Stimulated activated CD4-positive, alpha-beta T cell treated with anti-CD3 and anti-CD28 coated beads, Interleukin-15, amount 100 ng/mL, for 1 hour (primary cell): Measurements from ENCODE around the gene MCM5.
"Not testable (repeated sequence)": the region's sequence is repeated elsewhere in the genome, so short reads cannot be mapped to it uniquely, and the experiment has no call there.

Experiments
- DNase-seq, 2 donors: peaks; one replicate each; pipeline ENCODE4 v3.0.0-alpha.2; 2020; ENCODE audit warnings: low read depth in 1 of 2, low spot score in 1 of 2

Gene MCM5

DNA sequence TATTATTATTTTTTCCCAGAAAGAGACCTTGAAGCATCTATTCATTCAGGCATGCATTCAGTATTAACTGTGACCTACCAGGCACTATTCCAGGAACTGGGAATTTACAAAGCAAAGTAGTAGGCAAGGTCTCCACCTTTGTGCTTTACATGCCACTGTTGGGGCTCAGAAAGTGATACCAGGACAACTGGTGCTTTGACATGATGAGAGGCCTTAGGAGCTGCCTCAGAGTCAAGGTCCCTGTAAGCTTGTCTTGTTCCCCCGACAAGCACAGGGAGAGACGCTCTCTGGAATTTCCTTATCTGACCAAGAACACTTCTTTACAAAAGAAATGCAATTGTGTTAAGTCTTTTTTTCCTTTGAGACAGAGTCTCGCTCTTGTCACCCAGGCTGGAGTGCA is 21.3 kb upstream of the MCM5 start:
- no peak for DNase-seq

DNA sequence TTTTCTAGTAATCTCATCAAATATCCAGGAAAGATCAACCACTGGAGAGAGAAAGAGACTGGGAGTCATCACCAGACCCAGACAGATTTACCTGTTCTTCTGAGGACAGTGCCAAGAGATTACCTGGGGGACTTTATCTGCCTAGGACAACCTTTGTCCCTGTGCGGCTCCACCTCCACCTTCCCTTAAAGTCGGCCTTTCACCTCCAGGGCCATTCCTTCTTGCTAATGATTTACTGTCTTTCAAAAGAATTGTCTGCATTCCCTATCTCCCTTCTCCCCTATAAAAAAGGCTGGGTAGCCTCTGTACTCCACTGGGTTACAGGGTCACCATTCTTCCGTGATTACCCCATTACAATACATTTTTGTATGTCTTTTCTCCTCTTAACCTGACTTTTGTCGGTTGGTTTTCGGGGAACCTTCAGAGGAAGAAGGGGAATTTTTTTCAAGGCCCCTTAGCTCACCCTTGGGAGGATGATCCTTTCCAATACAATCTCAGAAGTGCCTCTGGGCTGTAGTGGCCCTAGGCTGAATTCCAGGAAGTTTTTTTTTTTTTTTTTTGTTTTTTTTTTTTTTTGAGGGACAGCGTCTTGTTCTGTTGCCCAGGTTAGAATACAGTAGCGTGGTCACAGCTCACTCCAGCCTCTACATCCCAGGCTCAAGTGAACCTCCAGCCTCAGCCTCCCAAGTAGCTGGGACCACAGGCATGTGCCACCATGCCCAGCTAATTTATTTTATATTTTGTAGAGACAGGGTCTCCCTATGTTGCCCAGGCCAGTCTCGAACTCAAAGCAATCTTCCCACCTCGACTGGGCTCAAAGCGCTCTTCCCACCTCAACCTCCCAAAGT is 20.6 kb upstream of the MCM5 start:
- no peak for DNase-seq

GRCh38 chr22:35380013-35380412 is 19.9 kb upstream of the MCM5 start:
- no peak for DNase-seq

DNA sequence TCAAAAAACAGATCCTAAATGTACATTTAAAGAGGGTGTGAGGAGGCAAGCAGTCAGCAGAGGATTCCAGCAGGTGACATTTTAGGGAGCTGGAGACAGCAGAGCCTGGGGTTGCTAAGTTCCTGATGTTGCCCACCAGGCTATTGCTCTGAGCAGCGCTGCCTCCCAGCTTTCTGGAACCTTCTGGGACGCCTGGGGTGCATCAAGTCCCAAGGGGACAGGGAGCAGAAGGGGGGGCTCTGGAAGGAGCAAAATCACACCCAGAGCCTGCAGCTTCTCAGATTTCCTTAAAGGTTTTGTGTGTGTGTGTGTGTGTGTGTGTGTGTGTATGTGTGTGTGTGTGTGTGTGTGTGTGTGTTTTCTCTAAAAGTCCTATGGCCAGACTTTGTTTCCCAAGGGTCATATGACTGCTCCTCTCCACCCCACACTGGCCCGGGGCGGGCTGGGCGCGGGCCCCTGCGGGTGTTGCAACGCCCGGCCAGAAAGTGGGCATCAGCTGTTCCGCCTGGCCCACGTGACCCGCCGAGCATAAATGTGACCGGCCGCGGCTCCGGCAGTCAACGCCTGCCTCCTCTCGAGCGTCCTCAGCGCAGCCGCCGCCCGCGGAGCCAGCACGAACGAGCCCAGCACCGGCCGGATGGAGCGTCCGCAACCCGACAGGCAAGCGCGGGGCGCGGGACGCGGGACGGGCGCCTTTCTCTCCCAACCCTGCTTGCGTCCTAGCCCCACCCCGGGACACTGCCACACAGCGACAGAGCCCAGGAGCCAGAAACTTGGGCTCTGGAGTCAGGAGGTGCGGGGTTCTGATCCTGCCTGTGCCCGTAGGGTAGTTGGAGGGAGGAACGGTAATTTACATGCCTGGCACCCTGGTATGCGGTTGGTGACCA is 19.2 kb upstream of the MCM5 start, which contains the start of gene HMOX1:
TSS of gene HMOX1 (plus strand) at position 560 of the 887 bp plus-strand sequence. CDS start at position 638, 78 bp downstream.
- peak in 1 of 2 donors; percentile 20 for DNase-seq

DNA sequence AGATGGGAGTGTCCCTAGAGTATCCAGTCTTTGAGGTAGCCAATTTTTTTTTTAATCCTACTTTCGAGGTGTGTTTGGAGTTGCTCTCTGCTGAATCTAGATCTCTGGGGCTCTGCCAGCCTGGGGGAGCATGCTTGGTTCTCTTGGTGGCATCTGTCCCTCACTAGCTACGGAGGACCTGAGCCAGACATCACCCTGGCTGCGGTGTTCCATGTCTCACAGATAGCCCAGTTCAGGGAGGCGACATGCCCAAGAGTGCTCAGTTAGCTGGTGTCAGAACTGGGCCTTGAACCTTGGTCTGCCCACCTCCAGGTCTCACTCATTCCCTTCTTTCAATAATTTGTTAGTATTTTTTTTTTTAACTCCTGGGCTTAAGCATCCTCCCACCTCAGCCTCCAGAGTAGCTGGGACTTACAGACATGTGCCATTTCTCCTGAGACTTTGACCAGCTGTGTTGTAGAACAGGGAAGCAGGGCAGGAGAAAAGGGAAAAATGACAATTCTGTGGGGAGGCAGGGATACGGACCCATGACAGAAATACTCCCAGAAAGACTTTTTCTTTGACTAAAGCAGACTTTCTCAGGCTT is 18.4 kb upstream of the MCM5 start:
- no peak for DNase-seq

- no peak for DNase-seq
Measured at GRCh38 chr22:35383679-35384071, 16.3 kb upstream of the MCM5 start.

GRCh38 chr22:35384527-35384926 is 15.4 kb upstream of the MCM5 start:
- DNase-seq: no peak

GRCh38 chr22:35384975-35385588 is 14.9 kb upstream of the MCM5 start:
- no peak for DNase-seq

DNA sequence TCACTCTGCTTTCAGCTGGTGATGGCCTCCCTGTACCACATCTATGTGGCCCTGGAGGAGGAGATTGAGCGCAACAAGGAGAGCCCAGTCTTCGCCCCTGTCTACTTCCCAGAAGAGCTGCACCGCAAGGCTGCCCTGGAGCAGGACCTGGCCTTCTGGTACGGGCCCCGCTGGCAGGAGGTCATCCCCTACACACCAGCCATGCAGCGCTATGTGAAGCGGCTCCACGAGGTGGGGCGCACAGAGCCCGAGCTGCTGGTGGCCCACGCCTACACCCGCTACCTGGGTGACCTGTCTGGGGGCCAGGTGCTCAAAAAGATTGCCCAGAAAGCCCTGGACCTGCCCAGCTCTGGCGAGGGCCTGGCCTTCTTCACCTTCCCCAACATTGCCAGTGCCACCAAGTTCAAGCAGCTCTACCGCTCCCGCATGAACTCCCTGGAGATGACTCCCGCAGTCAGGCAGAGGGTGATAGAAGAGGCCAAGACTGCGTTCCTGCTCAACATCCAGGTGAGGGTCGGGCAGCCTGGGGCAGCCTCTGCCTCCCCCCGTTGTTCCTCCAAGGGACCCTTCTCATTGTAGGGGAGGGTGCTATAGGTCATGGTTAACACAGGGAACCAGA is 13.2 kb upstream of the MCM5 start:
- no peak for DNase-seq

DNA sequence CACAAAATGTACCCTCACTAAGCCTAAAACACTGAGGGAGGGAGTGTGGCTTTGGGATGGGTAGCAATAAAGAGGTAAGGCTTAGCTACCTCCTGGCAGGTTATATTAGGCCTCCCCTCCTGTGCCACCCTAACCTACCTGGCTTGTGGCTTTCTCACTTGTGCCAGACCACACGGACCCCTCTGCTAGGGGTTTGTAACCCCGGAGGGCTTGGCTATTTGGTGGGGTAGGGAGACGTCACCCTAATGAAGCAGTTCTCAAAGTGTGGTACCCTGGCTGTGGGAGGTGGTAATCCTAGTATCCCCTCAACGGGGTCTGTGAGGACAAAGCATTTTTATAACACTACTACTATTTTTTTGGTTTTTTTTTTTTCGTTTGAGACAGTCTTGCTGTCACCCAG is 9.0 kb upstream of the MCM5 start:
- no peak for DNase-seq

DNA sequence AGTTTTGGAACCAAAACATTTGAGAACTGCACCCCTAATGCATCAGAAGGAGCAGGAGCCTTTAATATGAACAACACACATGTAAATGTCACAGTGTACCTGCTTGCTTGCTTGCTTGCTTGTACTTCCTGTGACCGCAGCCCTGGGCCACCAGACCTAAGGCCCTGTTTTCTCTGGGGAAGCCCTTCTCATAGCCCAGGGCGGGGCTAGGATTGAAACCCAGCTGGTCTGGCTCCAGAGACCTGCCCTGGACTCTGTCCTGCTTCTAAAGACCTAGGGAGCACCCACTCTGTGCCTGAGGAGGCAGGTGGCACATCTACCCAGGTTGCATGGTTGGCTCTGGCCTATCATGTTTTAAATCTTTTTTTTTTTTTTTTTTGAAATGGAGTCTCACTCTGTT is 7.6 kb upstream of the MCM5 start:
- no peak for DNase-seq

GRCh38 chr22:35393116-35394010 is 6.6 kb upstream of the MCM5 start:
- DNase-seq: no peak

DNA sequence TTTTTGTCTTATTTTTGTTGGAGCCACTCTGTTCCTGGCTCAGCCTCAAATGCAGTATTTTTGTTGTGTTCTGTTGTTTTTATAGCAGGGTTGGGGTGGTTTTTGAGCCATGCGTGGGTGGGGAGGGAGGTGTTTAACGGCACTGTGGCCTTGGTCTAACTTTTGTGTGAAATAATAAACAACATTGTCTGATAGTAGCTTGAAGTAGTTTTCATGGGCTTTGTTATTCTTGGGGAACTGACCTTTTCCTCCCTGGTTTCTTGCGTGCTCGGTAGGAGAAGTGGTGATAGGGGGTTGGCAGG is 6.0 kb upstream of the MCM5 start:
- DNase-seq: no peak

- no peak for DNase-seq
Measured at GRCh38 chr22:35394810-35395563, 5.0 kb upstream of the MCM5 start.

DNA sequence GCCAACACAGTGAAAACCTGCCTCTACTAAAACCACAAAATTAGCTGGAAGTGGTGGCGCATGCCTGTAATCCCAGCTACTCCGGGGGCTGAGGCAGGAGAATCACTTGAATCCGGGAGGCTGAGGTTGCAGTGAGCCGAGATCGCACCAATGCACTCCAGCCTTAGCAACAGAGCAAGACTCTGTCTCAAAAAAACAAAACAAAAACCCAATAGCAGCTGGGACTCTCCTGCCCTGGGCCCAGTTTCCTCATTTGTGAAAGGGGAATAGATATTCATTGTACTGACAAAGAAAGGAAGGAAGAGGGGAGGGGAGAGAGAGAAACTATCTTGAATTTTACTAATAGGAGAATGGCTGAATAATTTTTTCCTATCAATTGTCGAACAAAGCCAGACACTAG is 3.3 kb upstream of the MCM5 start:
- not testable (repeated sequence) for DNase-seq

- no peak for DNase-seq
Measured at GRCh38 chr22:35397095-35397904, 2.6 kb upstream of the MCM5 start.

DNA sequence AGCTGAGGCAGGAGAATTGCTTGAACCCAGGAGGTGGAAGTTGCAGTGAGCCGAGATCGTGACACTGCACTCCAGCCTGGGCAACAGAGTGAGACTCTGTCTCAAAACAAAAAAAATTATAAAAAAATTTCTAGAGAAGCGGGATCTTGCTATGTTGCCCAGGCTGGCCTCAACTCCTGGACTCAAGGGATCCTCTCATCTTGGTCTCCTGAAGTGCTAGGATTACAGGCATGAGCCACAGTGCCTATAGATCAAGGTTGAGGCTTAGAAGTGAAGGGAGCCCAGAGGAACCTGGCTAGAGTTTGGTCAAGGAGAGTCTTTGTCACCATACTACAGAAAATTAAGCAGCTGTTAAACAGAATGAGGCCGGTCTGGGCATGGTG is 1.4 kb upstream of the MCM5 start:
- no peak for DNase-seq

GRCh38 chr22:35399114-35399677 is 744 bp upstream of the MCM5 start:
- DNase-seq: no peak
